ENCODE data around the gene GNB3.

Gene GNB3

GRCh38 chr12:6807170-6807569, 33.6 kb upstream of the GNB3 start:
- no peak for DNase-seq (ENCODE audit: low read depth)
- no peak for TF ChIP-seq CTCF (IDR thresholded peaks at IDR 0.05; ENCODE audit: low read depth, low read length, missing control alignments)

GRCh38 chr12:6809056-6809455, 31.7 kb upstream of the GNB3 start:
- no peak for TF ChIP-seq CTCF (IDR thresholded peaks at IDR 0.05; ENCODE audit: low read depth, low read length, missing control alignments)
- DNase-seq (ENCODE audit: low read depth), result no peak
- H3K4me3 ChIP-seq (ENCODE audit: low read depth, low read length), result no peak overlapping the region

More at GRCh38 chr12:6807170-6807569, 33.6 kb upstream of the GNB3 start:
- H3K4me3 ChIP-seq (ENCODE audit: low read depth, low read length), result no peak overlapping the region

- no peak overlapping the region for H3K4me3 ChIP-seq (ENCODE audit: low read depth, low read length)
- no peak for DNase-seq (ENCODE audit: low read depth)
- TF ChIP-seq CTCF (IDR thresholded peaks at IDR 0.05; ENCODE audit: low read depth, low read length, missing control alignments), result no peak
These were observed 30.0 kb upstream of the GNB3 start for GRCh38 chr12:6810758-6811157.

GRCh38 chr12:6813363-6813762, 27.4 kb upstream of the GNB3 start:
- DNase-seq (ENCODE audit: low read depth), result no peak
- no peak overlapping the region for H3K4me3 ChIP-seq (ENCODE audit: low read depth, low read length)
- no peak for TF ChIP-seq CTCF (IDR thresholded peaks at IDR 0.05; ENCODE audit: low read depth, low read length, missing control alignments)

GRCh38 chr12:6816598-6816997, 24.1 kb upstream of the GNB3 start:
- no peak for DNase-seq (ENCODE audit: low read depth)
- TF ChIP-seq CTCF (IDR thresholded peaks at IDR 0.05; ENCODE audit: low read depth, low read length, missing control alignments), result no peak
- no peak overlapping the region for H3K4me3 ChIP-seq (ENCODE audit: low read depth, low read length)

GRCh38 chr12:6817098-6817497, 23.6 kb upstream of the GNB3 start:
- no peak for TF ChIP-seq CTCF (IDR thresholded peaks at IDR 0.05; ENCODE audit: low read depth, low read length, missing control alignments)
- DNase-seq (ENCODE audit: low read depth), result no peak
- H3K4me3 ChIP-seq (ENCODE audit: low read depth, low read length), result no peak overlapping the region

GRCh38 chr12:6817662-6818157, 23.0 kb upstream of the GNB3 start:
- no peak for TF ChIP-seq CTCF (IDR thresholded peaks at IDR 0.05; ENCODE audit: low read depth, low read length, missing control alignments)
- peak; percentile 12 for DNase-seq (ENCODE audit: low read depth)
- H3K4me3 ChIP-seq (ENCODE audit: low read depth, low read length), result no peak overlapping the region

Data from GM12864 (cell line).